PFSK-1 (cell line): ENCODE measurements around the gene RAPGEF5.

Experiments used
- FOXP2 ChIP-seq: optimal IDR thresholded peaks from 2 replicates; pipeline ENCODE3; 2011; ENCODE audit warnings: borderline replicate concordance, control low read depth, inconsistent platforms; ENCODE audit not compliant: insufficient read depth; ENCODE audit errors: extremely low read length, extremely low read depth
- POLR2AphosphoS5 ChIP-seq: IDR thresholded peaks from 2 replicates; pipeline ENCODE4 v1.6.1; 2012; ENCODE audit warnings: low read depth, mild to moderate bottlenecking, control low read depth, low read length, moderate library complexity
- REST ChIP-seq, 2 experiments: IDR thresholded peaks; 2 replicates each; pipeline versions ENCODE4 v1.6.1 to v1.8.0; 2011 to 2012; ENCODE audit warnings: low read depth in 2 of 2, low read length in 2 of 2, control low read depth in 1 of 2, inconsistent platforms in 1 of 2, mild to moderate bottlenecking in 1 of 2, moderate library complexity in 1 of 2; ENCODE audit not compliant: insufficient read depth in 1 of 2
- SIN3A ChIP-seq: IDR thresholded peaks from 2 replicates; pipeline ENCODE4 v1.6.1; 2012; ENCODE audit warnings: mild to moderate bottlenecking, low read length, moderate library complexity, borderline replicate concordance; ENCODE audit not compliant: insufficient read depth
- TAF1 ChIP-seq: IDR thresholded peaks from 2 replicates; pipeline ENCODE4 v1.6.1; 2012; ENCODE audit warnings: low read length, control low read depth, borderline replicate concordance; ENCODE audit not compliant: insufficient read depth

Gene RAPGEF5

GRCh38 chr7:22287412-22287811 lies 69.5 kb downstream of the RAPGEF5 start:
- TF ChIP-seq SIN3A: no peak
- TF ChIP-seq FOXP2: no peak
- no peak for TF ChIP-seq POLR2AphosphoS5
- no peak for TF ChIP-seq REST (IDR thresholded peaks at IDR 0.05; ENCODE audit: insufficient read depth in 1 of 2, low read depth in 2 of 2, low read length in 2 of 2)
- TF ChIP-seq TAF1: no peak

GRCh38 chr7:22286436-22286835 lies 70.5 kb downstream of the RAPGEF5 start:
- TF ChIP-seq POLR2AphosphoS5 (no peak), TAF1 (no peak), REST (IDR thresholded peaks at IDR 0.05; ENCODE audit: insufficient read depth in 1 of 2, low read depth in 2 of 2, low read length in 2 of 2) (no peak), FOXP2 (no peak), SIN3A (no peak)

- TF ChIP-seq REST (IDR thresholded peaks at IDR 0.05; ENCODE audit: insufficient read depth in 1 of 2, low read depth in 2 of 2, low read length in 2 of 2): no peak
- TF ChIP-seq FOXP2: no peak
- no peak for TF ChIP-seq POLR2AphosphoS5
- no peak for TF ChIP-seq SIN3A
- no peak for TF ChIP-seq TAF1
Observed at GRCh38 chr7:22281481-22281880, 75.5 kb downstream of the RAPGEF5 start.

- TF ChIP-seq REST (IDR thresholded peaks at IDR 0.05; ENCODE audit: insufficient read depth in 1 of 2, low read depth in 2 of 2, low read length in 2 of 2) (no peak), SIN3A (no peak), FOXP2 (no peak), TAF1 (no peak), POLR2AphosphoS5 (no peak)
Observed at GRCh38 chr7:22280031-22280430, 76.9 kb downstream of the RAPGEF5 start.

- no peak for TF ChIP-seq SIN3A
- TF ChIP-seq REST (IDR thresholded peaks at IDR 0.05; ENCODE audit: insufficient read depth in 1 of 2, low read depth in 2 of 2, low read length in 2 of 2): no peak
- no peak for TF ChIP-seq FOXP2
- no peak for TF ChIP-seq POLR2AphosphoS5
- no peak for TF ChIP-seq TAF1
Observed at GRCh38 chr7:22278660-22279059, 78.3 kb downstream of the RAPGEF5 start.
